ENCODE results near the gene MBTD1. TPM values are rescaled to one million over a fixed set of nuclear protein-coding genes. Genes with fewer than 3 reads are reported as not detected.

MBTD1 gene
- total RNA-seq, 1 donor from 2014 or later, result 20.1 TPM

GRCh38 chr17:51197754-51198153 is 62.1 kb downstream of the MBTD1 start:
- H3K9me3 ChIP-seq, result no peaks in the 10 kb centered on the region
- intact Hi-C loops (cut with DNase I), result no loop called here

GRCh38 chr17:51191895-51192294 is 68.0 kb downstream of the MBTD1 start:
- no peak overlapping the region for H3K27ac ChIP-seq
- H3K4me1 ChIP-seq, result no peaks in the 10 kb centered on the region
- peaks cover 0 to 47% of the 10 kb centered on the region in 2 donors for H3K36me3 ChIP-seq
- H3K9me3 ChIP-seq, result no peaks in the 10 kb centered on the region
- TF ChIP-seq POLR2AphosphoS5 (IDR thresholded peaks at IDR 0.05; ENCODE audit: insufficient read depth in 1 of 2, low read depth in 1 of 2) (no peak), CTCF (IDR thresholded peaks at IDR 0.05) (no peak), POLR2A (IDR thresholded peaks at IDR 0.05) (no peak)
- DNase-seq (ENCODE audit: extremely low spot score in 2 of 2), result no peak
- no peak overlapping the region for H3K4me3 ChIP-seq
- no peaks in the 10 kb centered on the region for H3K27me3 ChIP-seq
- intact Hi-C loops (cut with DNase I), result no loop called here

More at GRCh38 chr17:51197754-51198153, 62.1 kb downstream of the MBTD1 start:
- H3K27ac ChIP-seq, result no peak overlapping the region
- no peak for TF ChIP-seq POLR2A (IDR thresholded peaks at IDR 0.05)
- no peak for TF ChIP-seq POLR2AphosphoS5 (IDR thresholded peaks at IDR 0.05; ENCODE audit: insufficient read depth in 1 of 2, low read depth in 1 of 2)
- no peak for TF ChIP-seq CTCF (IDR thresholded peaks at IDR 0.05)
- H3K4me1 ChIP-seq, result no peaks in the 10 kb centered on the region
- DNase-seq (ENCODE audit: extremely low spot score in 2 of 2), result no peak
- peaks cover 7 to 69% of the 10 kb centered on the region in 2 donors for H3K36me3 ChIP-seq
- H3K27me3 ChIP-seq, result no peaks in the 10 kb centered on the region
- no peak overlapping the region for H3K4me3 ChIP-seq

GRCh38 chr17:51189628-51190027 is 70.2 kb downstream of the MBTD1 start:
- no peak overlapping the region for H3K4me3 ChIP-seq
- no peaks in the 10 kb centered on the region for H3K4me1 ChIP-seq
- peaks cover 0 to 46% of the 10 kb centered on the region in 2 donors for H3K36me3 ChIP-seq
- DNase-seq (ENCODE audit: extremely low spot score in 2 of 2), result no peak
- TF ChIP-seq CTCF (IDR thresholded peaks at IDR 0.05), result no peak
- no peak for TF ChIP-seq POLR2A (IDR thresholded peaks at IDR 0.05)
- no peak for TF ChIP-seq POLR2AphosphoS5 (IDR thresholded peaks at IDR 0.05; ENCODE audit: insufficient read depth in 1 of 2, low read depth in 1 of 2)
- no peaks in the 10 kb centered on the region for H3K9me3 ChIP-seq
- H3K27ac ChIP-seq, result no peak overlapping the region
- intact Hi-C loops (cut with DNase I), result no loop called here
- H3K27me3 ChIP-seq, result no peaks in the 10 kb centered on the region

- intact Hi-C loops (cut with DNase I), result no loop called here
- TF ChIP-seq CTCF (IDR thresholded peaks at IDR 0.05), result no peak
- no peak for TF ChIP-seq POLR2A (IDR thresholded peaks at IDR 0.05)
- TF ChIP-seq POLR2AphosphoS5 (IDR thresholded peaks at IDR 0.05; ENCODE audit: insufficient read depth in 1 of 2, low read depth in 1 of 2), result no peak
- no peak for DNase-seq (ENCODE audit: extremely low spot score in 2 of 2)
- H3K27ac ChIP-seq, result no peak overlapping the region
- no peaks in the 10 kb centered on the region for H3K9me3 ChIP-seq
- no peak overlapping the region for H3K4me3 ChIP-seq
- H3K27me3 ChIP-seq, result no peaks in the 10 kb centered on the region
- H3K4me1 ChIP-seq, result no peaks in the 10 kb centered on the region
- peaks cover 0 to 44% of the 10 kb centered on the region in 2 donors for H3K36me3 ChIP-seq
These were observed 70.7 kb downstream of the MBTD1 start for GRCh38 chr17:51189162-51189561.

DNA sequence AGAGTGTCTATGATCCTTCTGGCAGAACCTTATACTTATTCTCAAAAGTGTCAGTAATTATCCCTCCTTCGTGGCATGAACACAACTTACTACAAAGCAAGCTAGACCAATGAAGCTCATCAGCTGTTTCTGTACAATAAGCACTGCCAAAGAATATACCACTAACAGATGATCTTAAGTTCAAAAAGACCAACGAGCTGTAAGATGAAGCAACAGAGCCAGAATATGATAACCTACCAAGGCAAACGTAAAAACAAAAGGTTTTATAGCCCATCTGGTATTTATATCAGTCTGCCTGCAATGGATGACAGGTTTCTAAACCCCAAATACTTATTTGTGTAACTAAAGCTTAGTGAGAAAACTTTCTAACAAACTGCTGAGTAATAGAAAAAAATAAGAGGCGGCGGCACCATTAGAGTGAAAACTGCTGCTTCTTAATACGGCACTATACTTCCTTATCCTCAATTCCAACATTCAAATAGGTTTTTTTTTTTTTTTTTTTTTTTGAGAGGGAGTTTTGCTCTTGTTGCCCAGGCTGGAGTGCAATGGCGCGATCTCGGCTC is 71.5 kb downstream of the MBTD1 start:
- DNase-seq (ENCODE audit: extremely low spot score in 2 of 2), result peak in 1 of 2 donors; percentile 10
- H3K27me3 ChIP-seq, result no peaks in the 10 kb centered on the region
- no peaks in the 10 kb centered on the region for H3K9me3 ChIP-seq
- TF ChIP-seq CTCF (IDR thresholded peaks at IDR 0.05) (no peak), POLR2AphosphoS5 (IDR thresholded peaks at IDR 0.05; ENCODE audit: insufficient read depth in 1 of 2, low read depth in 1 of 2) (no peak), POLR2A (IDR thresholded peaks at IDR 0.05) (no peak)
- no peak overlapping the region for H3K27ac ChIP-seq
- H3K4me3 ChIP-seq, result no peak overlapping the region
- no peaks in the 10 kb centered on the region for H3K4me1 ChIP-seq
- intact Hi-C loops (cut with DNase I), result no loop called here
- peaks cover 0 to 44% of the 10 kb centered on the region in 2 donors for H3K36me3 ChIP-seq
